NK-92 (cell line): Measurements from ENCODE around the gene COL6A3.
"Not testable (repeated sequence)": the region's sequence is repeated elsewhere in the genome, so short reads cannot be mapped to it uniquely, and the experiment has no call there.

Source experiments
- DNase-seq: peaks from one replicate; lab custom pipeline; 2025; ENCODE audit not compliant: unreplicated experiment; lab: John Stamatoyannopoulos, UW

The COL6A3 gene

GRCh38 chr2:237321746-237322145, 92.2 kb downstream of the COL6A3 start:
- DNase-seq: no peak

DNA sequence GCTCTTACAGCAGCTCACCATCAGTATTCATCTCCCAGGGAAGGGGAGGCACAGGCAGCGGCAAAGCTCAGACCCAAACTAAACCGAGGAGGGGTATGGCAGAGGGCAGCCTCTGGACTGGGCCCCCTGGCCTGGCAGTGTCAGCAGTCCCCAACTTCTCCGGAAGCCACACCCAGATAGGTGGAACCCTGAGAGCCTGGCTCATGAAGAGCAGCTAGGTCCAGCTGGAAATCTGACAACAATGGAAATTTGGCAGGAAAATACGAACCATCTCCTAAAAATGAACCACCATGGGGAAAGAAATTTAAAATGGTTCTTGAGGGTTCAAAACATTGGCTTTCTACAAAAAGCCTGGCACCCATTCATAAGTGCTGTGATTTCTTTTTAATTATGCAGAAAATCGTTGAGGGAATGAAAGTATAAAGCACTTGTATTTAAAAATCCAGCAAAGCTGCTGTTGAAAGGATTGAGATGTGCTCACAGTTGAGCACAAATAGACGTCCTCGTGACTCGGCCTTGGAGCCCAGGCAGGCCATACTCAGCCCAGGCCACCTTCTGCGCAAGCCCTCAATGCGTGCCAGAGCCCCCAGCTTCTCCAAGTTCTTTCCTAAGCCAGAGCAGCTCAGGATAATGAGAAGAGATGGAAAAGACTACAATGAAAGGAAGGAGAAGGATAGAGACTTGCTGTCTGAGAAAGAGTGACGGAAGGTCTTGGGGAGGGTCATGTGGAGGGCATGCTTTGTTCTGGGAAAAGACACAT, 93.0 kb downstream of the COL6A3 start:
- DNase-seq: no peak

DNA sequence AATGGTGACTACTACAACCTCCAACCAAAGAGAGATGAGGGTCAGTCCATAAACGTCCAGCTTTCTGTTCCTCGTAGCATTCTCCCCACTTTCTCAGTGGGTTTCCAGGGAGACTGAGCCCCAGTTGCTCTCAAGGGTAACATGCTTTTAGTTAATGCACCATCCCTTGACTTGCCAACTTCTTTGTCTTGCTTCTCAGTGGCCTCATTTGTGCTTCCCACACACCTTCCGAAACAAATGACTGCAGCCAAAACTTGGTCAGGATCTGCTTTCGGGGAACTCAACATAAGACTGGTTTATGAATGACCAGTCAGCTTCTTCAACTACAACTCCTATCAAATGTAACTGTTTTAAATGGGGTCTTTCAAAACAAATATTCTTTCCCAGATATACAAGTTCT, 94.1 kb downstream of the COL6A3 start:
- DNase-seq: no peak

DNA sequence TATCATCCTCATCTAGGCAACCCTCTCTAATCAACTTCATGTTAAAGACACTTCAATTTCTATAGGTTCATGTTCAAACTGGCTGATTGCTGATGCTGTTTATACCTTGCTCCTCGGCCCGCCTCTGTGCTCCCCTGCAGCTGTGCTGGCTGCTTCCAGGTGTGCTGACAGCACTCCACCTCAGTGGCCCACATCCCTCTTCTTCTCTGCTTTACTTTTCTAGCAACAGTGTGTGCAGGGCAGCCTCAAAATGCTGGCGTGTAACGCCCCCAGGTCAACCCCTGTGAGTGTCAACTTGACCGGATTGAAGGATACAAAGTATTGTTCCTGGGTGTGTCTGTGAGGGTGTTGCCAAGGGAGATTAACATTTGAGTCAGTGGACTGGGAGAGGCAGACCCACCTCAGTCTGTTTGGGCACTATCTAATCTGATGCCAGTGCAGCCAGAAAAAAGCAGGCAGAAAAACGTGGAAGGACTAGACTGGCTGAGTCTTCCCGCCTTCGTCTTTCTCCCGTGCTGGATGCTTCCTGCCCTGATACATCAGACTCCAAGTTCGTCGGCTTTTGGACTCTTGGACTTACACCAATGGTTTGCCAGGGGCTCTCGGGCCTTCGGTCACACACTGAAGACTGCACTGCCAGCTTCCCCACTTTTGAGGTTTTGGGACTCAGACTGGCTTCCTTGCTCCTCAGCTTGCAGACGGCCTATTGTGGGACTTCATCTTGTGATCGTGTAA, 94.7 kb downstream of the COL6A3 start:
- no peak for DNase-seq

- no peak for DNase-seq
These were observed 97.6 kb downstream of the COL6A3 start for GRCh38 chr2:237316339-237316738.

- no peak for DNase-seq
These were observed 98.1 kb downstream of the COL6A3 start for GRCh38 chr2:237315829-237316225.

GRCh38 chr2:237315170-237315828, 98.7 kb downstream of the COL6A3 start:
- DNase-seq: no peak

- no peak for DNase-seq
These were observed 99.3 kb downstream of the COL6A3 start for GRCh38 chr2:237314681-237315080.

GRCh38 chr2:237314198-237314597, 99.8 kb downstream of the COL6A3 start:
- DNase-seq: no peak

- DNase-seq: no peak
These were observed 101.8 kb downstream of the COL6A3 start for GRCh38 chr2:237312021-237312755.

DNA sequence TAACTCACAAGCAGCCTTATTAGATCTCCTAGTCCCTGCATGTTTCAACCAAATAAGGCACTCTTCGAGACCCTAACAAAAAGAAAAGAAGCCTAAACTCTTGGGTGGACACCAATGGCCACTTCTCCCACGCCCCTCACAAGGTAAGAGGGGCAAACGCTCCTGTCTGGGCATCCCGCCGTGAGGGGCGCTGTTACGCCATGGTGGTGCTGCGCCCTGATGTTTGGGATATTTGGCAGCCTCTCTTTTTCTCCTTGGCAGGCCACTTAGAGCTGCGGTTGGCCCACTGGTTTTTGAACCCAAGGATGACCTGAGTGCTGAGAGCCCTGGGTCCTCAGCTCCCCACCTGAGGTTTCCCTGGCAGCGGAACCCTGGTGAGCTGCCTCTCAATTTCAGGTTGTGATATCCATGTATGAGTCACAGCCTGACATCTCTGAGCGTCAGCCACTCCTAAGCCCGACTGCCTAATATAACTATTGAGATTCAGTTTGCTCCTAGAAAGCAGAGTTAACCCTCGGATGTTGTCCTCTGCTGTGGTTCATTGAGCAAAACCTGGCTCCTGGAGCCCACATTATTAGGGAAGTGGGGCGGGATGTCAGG, 103.3 kb downstream of the COL6A3 start:
- DNase-seq: no peak

GRCh38 chr2:237309416-237309815, 104.5 kb downstream of the COL6A3 start:
- no peak for DNase-seq

GRCh38 chr2:237309011-237309410, 105.0 kb downstream of the COL6A3 start:
- no peak for DNase-seq

DNA sequence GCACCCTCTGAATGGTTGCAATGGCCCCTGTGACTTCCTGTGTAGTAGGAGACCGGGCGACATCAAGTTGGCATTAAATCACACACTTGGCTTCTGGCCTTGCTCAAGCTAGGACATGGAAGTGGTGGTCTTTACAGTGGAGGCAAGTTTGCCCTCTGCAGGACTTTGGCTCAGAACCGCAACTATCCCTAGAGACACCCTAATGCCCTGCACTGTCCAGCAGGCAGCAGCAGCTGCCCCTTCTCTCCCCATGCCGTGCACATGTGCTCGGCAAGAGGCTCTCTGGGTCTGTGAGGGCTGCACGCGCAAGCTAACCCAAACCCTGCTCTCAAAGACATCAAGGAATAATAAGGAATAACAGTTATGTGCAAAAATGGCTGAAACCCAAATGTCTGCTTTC, 106.5 kb downstream of the COL6A3 start:
- DNase-seq: no peak

DNA sequence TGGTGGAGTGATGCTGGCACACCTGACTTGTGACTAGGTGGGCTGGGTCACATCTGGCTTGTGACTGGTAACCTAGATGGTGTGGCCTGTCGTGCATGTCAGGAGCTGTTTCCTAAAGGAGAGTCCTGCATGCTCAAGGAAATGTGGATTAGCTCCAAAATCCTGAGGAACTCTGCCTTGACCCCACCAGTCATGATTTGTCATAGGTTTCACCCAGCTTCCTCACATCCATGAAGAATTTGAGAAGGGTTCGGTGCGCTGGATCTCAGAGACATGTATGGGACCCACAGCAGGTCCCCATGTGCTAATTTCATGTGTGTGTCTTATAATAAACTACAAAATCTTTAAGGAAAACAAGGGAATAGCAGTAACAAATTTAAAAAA, 107.2 kb downstream of the COL6A3 start:
- DNase-seq: no peak

DNA sequence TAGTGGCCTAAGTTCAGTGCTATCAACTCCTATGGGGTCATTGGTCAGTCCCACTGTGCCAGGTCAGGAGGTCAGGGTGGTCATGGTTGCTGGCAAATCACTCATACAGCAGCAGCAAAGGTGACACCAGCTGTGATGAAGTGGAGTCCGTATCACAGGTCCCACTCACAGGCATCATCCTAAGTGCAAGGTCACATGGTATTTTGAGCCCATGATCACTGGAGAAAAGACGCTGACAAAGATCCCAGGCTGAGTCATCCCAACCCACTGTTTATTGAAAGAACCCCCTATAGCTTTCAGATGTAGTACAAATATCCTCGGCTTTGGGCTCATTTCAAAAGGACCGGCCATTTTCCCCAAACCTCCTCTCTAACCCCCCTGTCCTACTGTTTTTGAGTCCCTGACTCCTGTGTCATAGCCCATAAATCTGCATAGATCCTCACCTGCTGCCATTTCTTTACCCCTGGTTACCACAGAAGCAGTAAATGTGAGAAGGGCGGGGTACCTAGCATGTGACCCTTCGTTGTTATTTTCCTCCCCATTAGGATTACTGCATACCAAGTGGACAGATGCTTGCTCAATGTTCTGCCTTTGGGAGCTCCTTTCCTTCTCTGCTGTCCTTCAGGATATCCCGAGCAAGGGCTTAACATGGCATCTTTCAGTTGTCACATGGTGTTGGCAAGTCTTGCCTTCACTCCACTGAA, 107.7 kb downstream of the COL6A3 start:
- no peak for DNase-seq

GRCh38 chr2:237305579-237305978, 108.4 kb downstream of the COL6A3 start:
- DNase-seq: no peak

- DNase-seq: no peak
These were observed 109.0 kb downstream of the COL6A3 start for GRCh38 chr2:237304763-237305514.

GRCh38 chr2:237303244-237303643, 110.7 kb downstream of the COL6A3 start:
- DNase-seq: not testable (repeated sequence)

DNA sequence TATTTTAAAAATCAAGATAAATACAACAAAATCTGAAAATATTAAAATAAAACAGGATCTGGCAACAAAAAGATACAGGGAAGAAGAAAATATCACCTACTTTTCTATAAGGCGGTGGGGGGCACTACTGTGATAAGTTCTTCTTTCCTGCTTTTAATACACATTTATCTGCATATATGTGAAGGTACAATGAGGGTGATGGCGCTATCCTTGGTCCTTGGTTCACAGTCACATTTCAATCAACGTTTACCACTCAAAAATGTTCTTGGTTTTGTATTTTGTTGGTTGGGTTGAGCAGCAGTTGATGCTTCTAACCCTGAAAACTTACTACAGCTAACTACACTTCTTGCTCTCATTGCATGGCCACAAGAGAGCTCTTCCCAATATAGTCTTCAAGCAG, 112.4 kb downstream of the COL6A3 start:
- no peak for DNase-seq
